Skeletal muscle tissue (tissue), 5 donors: Measurements from ENCODE around the gene PPP2R1A. TPM values are rescaled to one million over a fixed set of nuclear protein-coding genes. Genes with fewer than 3 reads are reported as not detected.

Experiments
- H3K27ac ChIP-seq: one replicate; pipeline ENCODE4 v1.7.0; 2013; ENCODE audit warnings: mild to moderate bottlenecking, low read depth, low read length, inconsistent platforms
- H3K27me3 ChIP-seq, 3 donors: one replicate each; pipeline ENCODE4 v1.7.0; 2013; ENCODE audit warnings: low read length in 3 of 3; ENCODE audit not compliant: control insufficient read depth in 3 of 3, insufficient read depth in 3 of 3
- H3K36me3 ChIP-seq, 3 donors: one replicate each; pipeline ENCODE4 v1.7.0; 2013; ENCODE audit warnings: low read length in 3 of 3; ENCODE audit not compliant: control insufficient read depth in 3 of 3, insufficient read depth in 3 of 3
- H3K4me1 ChIP-seq, 3 donors: one replicate each; pipeline ENCODE4 v1.7.0; 2013; ENCODE audit warnings: low read length in 3 of 3, mild to moderate bottlenecking in 3 of 3; ENCODE audit not compliant: control insufficient read depth in 3 of 3, insufficient read depth in 3 of 3
- H3K4me3 ChIP-seq, 3 donors: one replicate each; pipeline ENCODE4 v1.7.0; 2013; ENCODE audit warnings: low read length in 3 of 3
- H3K9ac ChIP-seq, 3 donors: one replicate each; pipeline ENCODE4 v1.7.0; 2013; ENCODE audit warnings: low read length in 3 of 3, mild to moderate bottlenecking in 3 of 3, moderate library complexity in 2 of 3, low read depth in 1 of 3
- H3K9me3 ChIP-seq, 3 donors: one replicate each; pipeline ENCODE4 v1.7.0; 2013; ENCODE audit warnings: low read length in 3 of 3; ENCODE audit not compliant: control insufficient read depth in 3 of 3
- small RNA-seq: library from RNA; depleted of rRNA; stranded (forward); fragments of <200 nt; gene quantifications from one replicate; pipeline ENCODE3, GENCODE V24; 2014
- total RNA-seq: library from RNA; depleted of rRNA; stranded (reverse); fragments of >200 nt; gene quantifications from one replicate; pipeline ENCODE4 v1.2.3, GENCODE V29; 2014
- donor health status: Osteomylitis.

PPP2R1A gene
- total RNA-seq, 1 donor from 2014 or later, result 65.8 TPM

DNA sequence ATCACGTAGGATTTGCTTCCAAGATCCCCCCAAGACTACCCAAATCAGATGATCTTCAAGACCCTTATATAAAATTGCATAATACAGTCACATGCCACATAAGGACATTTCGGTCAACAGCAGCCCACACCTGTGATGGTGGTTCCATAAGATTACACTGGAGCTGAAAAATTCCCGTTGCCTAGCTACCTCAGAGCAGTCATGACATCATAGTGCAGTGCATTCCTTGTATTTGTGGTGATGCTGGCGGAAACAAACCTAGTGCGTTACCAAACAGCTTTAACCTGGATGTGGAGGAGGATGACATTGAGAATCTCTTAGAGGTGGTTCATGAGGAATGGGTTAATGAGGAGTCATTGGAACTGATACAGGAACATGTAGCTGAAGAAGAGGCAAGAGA lies 84.3 kb downstream of the PPP2R1A start:
- H3K27me3 ChIP-seq, result no peaks in the 10 kb centered on the region
- H3K36me3 ChIP-seq, result peaks cover 0 to 9% (median 4%) of the 10 kb centered on the region in 3 donors
- peaks cover 13 to 19% (median 14%) of the 10 kb centered on the region in 3 donors for H3K4me1 ChIP-seq

DNA sequence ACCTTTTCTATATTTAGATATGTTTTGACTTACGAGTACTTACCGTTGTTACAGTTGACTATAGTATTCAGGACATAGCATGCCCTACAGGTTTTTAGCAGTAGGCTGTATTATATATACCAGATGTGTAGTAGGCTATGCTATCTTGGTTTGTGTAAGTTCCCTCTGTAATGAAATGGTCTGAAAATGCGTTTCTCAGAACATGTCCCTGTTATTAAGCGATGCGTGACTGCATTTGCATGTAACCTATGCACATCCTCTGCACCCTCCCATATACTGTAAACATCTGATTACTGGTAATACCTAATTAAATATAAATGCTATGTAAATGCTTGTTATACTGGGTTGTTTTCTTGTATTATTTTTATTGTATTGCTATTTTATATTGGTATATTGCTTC lies 86.1 kb downstream of the PPP2R1A start:
- no peak overlapping the region for H3K27ac ChIP-seq
- no peak overlapping the region for H3K9ac ChIP-seq
- peaks cover 0 to 7% (median 4%) of the 10 kb centered on the region in 3 donors for H3K36me3 ChIP-seq
- no peak overlapping the region for H3K4me3 ChIP-seq
- H3K27me3 ChIP-seq, result no peaks in the 10 kb centered on the region
- H3K9me3 ChIP-seq, result no peaks in the 10 kb centered on the region
- H3K4me1 ChIP-seq, result peaks cover 5 to 7% (median 5%) of the 10 kb centered on the region in 3 donors

More for the DNA sequence above, 84.3 kb downstream of the PPP2R1A start:
- Histone ChIP-seq H3K9me3 (no peaks in the 10 kb centered on the region), H3K27ac (no peak overlapping the region), H3K4me3 (no peak overlapping the region), H3K9ac (no peak overlapping the region)

DNA sequence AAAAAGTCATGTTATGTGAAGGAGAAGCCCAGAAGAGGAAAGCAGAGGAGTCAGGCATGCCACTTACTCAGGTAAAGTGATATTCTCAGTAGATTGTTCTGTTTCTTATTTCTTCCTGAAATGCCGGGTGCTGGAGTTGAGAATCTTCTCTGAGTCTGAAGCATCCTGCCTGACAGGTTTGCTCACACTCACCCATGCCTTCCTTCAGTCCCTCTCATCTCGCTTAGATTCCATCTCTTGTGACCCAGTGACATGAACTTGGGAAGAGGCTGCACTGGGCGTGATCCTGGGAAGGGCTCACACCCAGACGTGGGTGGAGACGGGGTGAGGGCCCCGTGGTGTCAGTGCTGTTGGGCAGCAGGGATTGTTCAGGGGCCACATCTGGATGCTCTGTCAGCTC lies 87.6 kb downstream of the PPP2R1A start:
- H3K27me3 ChIP-seq, result no peaks in the 10 kb centered on the region
- no peak overlapping the region for H3K9ac ChIP-seq
- no peak overlapping the region for H3K4me3 ChIP-seq
- H3K4me1 ChIP-seq, result peaks cover 0 to 3% (median 0%) of the 10 kb centered on the region in 3 donors
- no peaks in the 10 kb centered on the region for H3K9me3 ChIP-seq
- peaks cover 0 to 5% (median 2%) of the 10 kb centered on the region in 3 donors for H3K36me3 ChIP-seq
- no peak overlapping the region for H3K27ac ChIP-seq

Small RNA genes within 50 kb of the gene (small RNA-seq; reads per million reads assigned to genes)
- not detected for gene MIR6801
- gene RF00019, result not detected
- gene RPL37P23, result not detected

Other genes starting within 250 kb of the PPP2R1A start
- gene ZNF350, start 203.2 kb upstream of the PPP2R1A start, total RNA-seq, result 10.4 TPM
- gene ZNF615, start 181.8 kb upstream of the PPP2R1A start, total RNA-seq, result 8.4 TPM
- gene ZNF614, start 161.7 kb upstream of the PPP2R1A start, total RNA-seq, result 7.8 TPM
- gene ZNF432, start 141.2 kb upstream of the PPP2R1A start, total RNA-seq, result 11.5 TPM
- gene ZNF841, start 94.3 kb upstream of the PPP2R1A start, total RNA-seq, result 19.8 TPM
- gene ZNF616, start 50.1 kb upstream of the PPP2R1A start, total RNA-seq, result 6.8 TPM
- gene ZNF836, start 18.4 kb upstream of the PPP2R1A start, total RNA-seq, result 5.7 TPM
- gene ZNF766, start 79.5 kb downstream of the PPP2R1A start, total RNA-seq, result 8.4 TPM
- gene ZNF480, start 107.1 kb downstream of the PPP2R1A start, total RNA-seq, result 2.6 TPM
- gene ZNF610, start 146.2 kb downstream of the PPP2R1A start, total RNA-seq, result 5.7 TPM
- gene ZNF880, start 179.9 kb downstream of the PPP2R1A start, total RNA-seq, result 30.8 TPM
- 14.1 TPM for gene ZNF528, start 207.8 kb downstream of the PPP2R1A start, total RNA-seq
- gene ZNF534, start 239.1 kb downstream of the PPP2R1A start, total RNA-seq, result 0.52 TPM